HG03442 (cell line): ENCODE results near the gene SDHB.

Source experiments
- ATAC-seq: cut with Tn5 transposase; IDR thresholded peaks from one replicate; pipeline ENCODE4 v1.9.1; 2021; ENCODE audit warnings: mild to moderate bottlenecking, moderate library complexity; ENCODE audit not compliant: unreplicated experiment

Gene SDHB

DNA sequence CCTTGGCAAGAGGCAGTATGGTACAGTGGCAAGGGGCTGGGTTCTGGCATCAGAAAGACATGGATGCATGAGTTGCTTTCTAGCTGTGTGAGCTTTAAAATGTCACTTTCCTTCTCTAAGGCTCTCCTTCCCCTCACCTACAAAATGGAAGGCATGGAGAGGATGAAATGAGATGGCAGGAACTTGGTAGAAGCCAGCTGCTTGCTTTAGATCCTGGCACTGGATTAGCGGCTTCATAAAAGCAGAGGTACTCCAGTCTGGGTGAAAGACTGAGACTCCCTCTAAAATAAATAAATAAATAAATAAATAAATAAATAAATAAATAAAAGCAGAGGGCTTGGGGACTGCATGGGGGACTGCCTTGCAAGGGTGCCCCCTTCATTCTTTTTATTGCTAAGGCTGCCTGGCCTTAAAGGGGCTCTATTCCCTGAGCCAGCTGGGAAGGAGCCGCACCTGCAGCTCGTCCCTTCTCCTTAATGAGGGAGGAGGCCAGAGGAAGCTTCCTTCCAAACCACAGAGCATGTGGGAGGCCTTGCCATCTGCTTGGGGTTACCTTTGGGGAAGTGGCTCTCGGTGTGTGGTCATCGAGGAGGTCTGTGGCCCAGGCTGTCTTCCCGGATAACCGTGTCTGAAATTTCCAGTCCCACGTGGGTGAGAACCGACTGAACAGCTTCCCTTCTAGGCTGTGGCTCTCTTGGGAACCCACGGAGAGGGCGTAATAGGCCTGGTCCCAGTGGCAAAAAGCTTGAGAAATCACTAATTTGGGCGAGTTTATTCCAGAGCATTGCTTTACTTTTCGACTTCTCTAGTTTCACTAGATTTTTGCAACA lies 40.1 kb downstream of the SDHB start:
- no peak for ATAC-seq

DNA sequence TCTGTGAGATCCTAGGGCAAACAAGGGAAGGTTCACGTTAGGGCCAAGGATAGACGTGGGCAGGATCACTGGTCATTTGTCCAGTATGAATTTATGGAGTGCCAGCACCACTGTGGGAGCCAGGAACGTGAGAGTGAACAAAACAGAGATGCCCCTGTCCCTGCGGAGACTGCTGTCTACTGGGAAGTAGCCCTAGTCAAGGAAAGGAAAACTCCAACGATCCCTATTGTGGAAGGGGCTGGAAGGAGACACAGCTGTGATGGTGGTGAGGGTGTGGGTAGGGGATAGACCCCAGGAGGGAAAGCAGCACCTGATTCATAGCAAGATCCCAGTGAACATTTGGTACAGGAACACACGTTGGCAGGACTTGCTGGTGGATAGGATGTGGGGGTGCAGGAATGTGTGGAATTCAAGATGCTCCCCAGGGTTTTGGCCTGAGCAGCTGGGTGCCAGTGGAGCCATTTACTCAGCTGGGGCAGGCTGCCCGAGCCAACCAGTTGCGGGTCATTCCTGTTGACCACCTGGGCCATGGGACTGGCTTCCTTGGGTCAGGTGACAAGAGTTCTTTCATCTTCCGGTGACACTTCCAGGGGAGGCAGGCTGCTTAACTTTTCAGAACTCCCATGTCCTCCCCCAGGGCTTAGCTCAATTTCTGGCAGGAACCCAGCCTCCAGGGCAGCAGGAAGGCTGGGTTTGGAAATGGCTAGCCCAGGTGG lies 40.9 kb downstream of the SDHB start:
- ATAC-seq, result no peak

DNA sequence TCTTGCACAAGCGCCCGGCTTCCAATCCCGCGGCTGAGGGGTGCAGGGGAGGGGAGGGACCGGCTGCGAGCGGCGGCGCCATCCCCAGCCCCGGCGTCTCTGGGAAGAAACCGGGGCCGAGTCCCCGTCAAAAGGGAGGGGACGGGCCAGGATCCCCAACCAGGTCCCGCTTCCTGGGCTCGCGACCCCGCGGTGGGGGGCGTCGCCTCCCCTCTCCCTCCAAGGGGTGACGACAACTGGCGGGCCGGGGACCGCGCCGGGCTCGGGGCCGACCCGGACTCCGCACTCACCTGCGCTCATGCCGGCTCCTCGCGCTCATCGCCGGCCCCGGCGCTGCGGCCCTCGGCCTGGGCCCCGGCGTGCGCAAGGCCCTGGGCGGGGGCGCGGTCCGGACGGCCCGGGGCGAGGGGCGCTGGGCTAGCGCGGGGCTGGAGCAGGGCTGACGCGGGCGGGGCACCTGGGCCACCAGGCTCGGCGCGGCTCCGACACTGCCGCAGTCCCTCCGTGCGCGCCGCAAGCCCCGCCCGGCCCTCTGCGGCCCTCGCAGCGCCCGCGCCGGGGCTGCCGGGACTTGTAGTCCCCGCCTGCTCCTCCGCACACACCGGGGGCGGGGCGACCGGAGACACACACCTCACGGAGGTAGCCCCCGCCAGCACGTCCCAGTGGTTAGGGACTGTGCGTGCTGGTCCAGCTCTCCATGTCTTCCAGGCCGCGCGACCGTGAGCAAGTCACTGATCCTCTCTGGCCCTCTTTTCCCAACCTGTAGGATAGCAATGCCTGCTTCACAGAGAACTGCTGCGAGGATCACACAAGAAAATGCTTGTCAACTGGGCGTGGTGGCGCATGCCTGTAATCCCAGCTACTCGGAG lies 42.2 kb downstream of the SDHB start, which contains the start of gene ATP13A2:
ATP13A2 (minus strand) TSS at position 490 of the 869 bp plus-strand sequence; CDS start at position 300, 190 bp downstream.
- ATAC-seq, result peak; percentile 84

DNA sequence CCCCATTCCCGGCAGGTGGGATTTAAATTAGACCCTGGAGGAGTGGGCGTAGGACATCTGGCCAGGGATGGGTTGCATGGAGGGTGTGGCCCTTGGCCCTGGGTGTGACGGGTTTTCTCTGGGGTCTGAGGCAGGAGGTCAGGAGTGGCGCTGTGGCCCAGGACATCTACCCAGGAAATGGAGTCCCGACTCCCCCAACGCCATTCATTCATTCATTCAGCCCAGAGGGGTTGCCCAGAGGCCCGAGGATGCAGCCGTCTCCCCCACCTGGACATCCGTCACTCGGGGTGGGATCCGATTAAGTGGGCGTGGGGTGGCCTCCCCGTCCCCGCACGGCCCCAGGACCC lies 42.8 kb downstream of the SDHB start:
- ATAC-seq, result no peak

DNA sequence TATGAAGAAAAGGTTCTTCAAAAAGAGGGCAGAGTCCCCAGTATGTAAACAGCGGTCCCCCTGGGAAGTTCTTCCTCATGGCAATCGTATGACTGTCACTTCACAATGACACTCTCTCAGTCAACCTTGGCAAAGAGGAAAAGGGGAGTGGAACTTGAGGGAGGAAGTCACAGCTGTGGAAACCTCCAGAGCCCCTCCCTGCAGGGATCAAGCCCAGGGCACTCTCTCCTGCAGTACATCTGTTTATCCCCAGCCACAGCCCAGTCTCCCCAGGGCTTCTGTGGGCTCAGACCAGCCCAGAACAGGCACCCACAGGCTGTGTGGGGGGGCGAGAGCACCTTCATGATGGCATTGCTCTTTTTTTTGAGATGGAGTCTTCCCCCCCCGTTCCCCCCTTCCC lies 44.1 kb downstream of the SDHB start:
- ATAC-seq, result no peak

DNA sequence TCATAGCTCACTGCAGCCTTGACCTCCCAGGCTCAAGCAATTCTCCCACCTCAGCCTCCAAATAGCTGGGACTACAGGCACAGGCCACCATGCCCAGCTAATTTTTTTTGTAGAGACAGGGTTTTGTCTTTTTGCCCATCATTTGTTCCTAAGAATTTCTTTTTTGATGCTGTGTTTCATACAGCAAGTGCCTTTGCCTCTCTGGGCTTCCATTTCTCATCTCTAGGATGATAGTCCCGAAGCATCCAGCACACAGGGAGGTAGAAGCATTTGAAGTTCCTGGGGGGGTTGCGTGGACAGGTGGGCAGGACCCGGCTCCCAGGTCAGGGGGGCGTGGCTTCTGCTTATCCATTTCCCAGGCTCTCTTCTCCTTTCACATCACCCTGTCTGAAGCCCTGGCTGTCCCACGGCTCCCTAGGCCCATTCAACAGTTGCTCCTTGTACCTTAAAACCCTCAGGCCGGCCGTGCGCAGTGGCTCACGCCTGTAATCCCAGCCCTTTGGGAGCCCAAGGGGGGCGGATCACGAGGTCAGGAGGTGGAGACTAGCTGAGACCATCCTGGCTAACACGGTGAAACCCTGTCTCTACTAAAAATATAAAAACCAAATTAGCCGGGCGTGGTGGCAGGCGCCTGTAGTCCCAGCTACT lies 45.5 kb downstream of the SDHB start:
- ATAC-seq, result no peak

DNA sequence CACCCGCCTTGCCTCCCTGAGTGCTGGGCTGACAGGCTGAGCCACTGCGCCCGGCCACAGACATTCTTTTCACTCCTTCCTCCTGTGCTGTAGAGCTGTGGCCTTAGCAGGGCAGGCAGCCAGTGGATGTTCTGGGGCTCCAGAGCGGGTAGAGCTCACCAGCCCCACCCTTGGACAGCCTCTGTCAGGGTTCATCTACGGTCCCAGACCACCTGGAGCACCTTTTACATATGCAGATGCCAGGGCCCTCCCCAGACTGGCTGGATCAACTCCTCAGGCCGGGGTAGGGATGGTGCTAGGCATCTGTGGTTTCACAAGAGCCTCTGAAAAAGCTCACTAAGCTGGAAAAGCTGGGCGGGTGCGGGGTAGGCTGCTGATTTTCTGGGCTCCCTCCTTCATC lies 46.7 kb downstream of the SDHB start:
- ATAC-seq, result no peak

DNA sequence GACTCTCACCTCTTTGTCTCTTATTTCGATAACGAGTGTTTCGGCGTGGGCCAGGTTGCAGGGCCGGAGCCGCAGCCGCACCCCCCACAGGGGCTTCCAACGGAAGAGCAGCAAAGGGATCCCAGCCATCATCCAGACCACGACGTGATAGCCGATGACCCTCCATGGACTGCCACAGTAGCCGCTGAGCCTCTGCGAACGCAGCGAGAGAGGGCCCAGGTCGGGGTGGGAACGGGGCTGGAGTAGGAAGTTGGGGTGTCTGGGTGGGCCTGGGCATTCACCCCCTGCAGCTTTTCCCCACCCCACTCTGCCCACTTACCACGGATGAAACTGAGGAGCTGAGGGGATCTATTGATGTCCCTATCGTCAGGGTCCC lies 48.5 kb downstream of the SDHB start:
- ATAC-seq, result no peak

DNA sequence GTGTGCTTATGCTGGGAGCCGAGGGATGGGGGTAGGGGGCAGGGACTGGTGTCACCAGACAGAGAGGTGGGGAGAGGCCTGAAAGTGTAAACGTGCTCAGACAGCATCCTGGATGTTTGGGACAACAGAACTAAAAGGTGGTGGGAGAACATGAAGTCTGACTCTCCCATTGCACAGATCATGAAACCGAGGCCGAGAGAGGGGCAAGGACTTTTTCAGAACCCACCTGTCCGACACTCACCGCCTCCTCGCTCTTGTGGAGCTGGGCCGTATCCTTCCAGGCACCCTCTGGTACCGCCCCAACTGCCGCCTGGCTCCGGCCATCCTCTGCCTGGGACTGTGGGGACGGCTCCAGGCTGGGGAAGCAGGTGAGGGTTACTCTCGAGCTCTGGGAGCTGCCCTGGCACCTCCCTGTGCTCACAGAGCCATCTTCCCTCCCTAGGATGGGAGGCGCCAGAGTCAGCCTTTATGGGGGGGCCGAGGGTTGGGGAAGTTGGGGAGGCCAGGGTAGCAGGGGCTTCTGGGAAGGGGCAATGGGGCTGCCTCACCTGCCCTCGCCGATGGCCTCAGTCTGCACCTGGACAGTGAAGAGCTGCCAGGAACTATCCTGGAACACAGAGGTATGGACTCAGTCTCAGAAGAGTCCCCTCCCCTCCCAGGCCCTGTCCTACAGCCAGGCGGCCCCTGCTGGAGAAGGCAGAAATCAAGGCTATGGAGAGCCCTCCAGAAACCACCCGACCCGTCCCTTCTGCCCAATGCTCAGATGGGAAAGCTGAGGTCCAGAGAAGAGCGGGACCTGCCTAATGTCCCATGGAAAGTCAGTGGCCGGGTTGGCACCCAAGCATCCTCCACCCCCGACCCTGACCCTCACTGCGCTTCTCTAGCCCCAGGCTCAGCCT lies 49.1 kb downstream of the SDHB start:
- ATAC-seq, result no peak

DNA sequence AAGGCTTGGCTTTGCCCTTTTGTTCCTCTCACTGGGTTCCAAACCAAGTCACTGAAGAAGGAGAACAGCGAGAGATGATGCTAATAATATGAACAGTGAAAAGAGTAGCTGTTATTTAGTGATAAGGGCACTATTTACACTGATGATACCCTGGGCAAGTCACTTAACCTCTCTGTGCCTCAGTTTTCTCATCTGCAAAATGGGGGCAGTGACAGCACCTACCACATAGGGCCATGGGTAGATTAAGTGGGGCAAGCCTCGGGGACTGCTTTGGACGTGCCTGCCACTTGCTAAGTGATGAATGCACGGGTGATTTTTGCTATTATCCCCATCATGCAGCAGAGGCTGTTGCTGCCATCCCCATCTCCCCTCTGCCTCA lies 51.3 kb downstream of the SDHB start:
- no peak for ATAC-seq

DNA sequence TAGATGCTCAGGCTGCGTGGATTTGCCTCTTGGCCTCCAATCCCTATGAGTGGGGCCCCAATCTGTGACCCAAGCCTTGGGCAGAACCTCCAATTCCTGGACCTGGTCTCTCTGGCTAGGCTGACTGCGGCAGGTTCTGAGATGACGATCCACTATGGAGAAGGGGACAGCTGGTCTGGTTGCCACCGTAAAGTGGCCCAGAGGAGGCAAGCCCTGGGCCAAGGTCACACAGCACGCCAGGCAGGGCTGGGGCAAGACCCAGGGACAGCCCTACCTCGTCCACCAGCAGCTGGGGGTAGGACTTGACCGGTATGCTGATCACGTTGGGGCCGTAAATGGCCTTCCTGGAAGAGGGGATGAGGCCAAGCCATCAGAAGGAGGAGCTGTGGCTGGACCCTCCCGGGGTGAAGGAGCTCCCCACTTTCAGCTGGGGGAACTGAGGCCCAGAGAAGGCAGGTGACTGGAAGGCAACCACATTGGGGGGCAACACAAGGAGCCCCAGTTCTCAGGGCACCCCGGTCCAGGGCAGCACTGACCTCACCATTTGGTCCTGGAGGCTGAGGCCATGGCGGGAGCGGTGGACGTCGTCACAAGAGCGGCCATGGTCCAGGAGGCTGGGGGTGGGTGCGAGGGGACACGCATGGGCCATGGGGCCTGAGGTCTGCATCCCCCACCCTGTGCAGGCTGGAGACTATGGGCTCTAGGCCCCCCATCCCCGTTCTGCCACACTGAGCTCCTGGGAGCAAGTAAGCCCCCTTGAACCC lies 51.9 kb downstream of the SDHB start:
- ATAC-seq, result no peak

DNA sequence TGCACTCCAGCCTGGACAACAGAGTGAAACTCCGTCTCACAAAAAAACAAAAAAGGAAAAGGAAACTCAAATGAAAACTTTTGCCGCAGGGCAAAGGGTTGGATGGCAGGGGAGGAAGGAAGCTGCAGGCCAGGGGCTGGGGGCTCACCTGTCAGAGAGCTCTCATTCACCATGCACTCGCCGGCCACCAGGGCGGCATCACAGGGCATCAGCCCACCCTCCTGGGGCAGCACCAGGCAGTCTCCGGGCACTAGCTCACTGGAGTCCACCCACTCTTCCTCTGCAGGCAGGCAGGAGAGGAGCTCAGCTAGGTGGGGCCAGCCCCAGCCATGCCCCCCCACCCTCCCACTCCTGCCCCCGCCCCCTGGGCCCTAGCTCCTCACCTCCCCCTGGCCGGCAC lies 54.0 kb downstream of the SDHB start:
- no peak for ATAC-seq

DNA sequence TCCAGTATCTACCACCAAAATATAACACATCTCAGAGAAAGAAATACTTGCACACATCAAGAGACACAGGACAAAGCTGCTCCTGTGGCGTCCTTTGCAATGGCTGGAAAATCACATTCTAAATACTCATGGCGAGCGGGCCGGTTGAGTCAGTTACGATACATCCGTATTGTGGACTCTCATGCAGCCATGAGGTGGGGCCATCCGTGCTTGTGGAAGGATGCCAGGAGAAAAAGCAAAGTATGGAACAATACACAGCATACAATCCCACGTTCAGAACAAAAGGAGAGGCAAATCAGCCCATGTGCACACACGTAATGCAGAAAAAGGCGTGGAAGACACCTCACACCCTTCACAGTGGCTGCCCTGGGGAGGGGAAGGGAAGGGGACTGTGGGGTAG lies 55.2 kb downstream of the SDHB start:
- no peak for ATAC-seq

DNA sequence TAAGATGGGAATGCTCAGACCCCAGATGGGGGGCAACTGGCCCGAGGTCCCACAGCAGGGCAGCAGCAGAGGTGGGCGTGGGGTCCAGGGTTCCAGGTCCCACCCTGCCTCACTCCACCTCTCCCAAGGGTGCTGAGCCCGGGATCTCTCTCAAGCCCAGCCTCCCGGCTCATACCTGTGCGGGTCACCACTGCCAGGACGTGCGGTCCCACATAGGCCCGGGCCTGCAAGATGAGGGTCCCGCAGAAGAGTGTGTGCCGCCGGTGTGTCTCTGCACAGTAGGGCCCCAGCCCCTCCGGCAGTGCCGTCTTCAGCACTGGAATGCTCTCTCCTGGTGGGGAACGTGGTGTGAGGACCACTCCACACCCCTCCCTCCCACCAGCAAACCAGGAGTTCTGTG lies 57.0 kb downstream of the SDHB start:
- ATAC-seq, result no peak

DNA sequence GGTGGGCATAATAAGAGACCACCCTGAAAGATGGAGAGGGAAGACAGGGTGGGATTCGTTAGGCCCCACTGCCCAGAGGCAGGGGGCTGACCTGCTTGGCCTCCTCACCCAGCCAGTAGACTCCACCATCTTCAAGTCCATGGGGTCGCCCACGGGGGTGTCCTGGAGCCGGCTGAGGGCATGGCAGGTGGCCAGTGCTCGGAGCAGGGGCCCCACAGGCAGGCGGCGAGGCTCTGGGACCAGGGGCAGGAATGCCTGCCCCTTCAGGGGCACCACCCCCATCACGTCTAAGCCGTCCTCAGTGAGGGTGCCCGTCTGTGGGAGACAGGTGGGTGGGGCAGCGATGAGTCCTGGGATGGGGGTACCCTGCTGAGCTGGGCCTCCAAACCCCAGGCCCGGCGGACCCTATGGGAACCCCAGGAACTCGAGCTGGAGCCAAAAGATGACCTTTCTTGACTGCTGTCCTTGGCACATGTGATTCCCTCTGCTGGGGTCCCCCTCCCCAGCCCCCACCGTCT lies 60.3 kb downstream of the SDHB start:
- ATAC-seq, result no peak

DNA sequence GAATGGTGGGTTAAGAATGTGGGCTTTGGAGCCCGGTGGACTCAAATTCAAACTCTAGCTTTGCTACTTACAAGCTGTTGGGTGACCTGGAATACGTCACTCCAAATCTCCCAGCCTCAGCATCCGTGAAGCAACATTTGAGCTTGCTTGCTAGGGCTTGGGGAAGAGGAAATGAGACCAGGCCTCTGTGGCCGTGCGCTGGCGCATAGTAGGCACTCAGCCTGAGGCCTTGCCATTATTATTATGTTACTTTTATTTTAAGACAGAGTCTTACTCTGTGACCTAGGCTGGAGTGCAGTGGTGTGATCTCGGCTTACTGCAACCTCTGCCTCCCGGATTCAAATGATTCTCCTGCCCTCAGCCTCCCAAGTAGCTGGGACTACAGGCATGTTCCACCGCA lies 61.2 kb downstream of the SDHB start:
- ATAC-seq, result no peak

DNA sequence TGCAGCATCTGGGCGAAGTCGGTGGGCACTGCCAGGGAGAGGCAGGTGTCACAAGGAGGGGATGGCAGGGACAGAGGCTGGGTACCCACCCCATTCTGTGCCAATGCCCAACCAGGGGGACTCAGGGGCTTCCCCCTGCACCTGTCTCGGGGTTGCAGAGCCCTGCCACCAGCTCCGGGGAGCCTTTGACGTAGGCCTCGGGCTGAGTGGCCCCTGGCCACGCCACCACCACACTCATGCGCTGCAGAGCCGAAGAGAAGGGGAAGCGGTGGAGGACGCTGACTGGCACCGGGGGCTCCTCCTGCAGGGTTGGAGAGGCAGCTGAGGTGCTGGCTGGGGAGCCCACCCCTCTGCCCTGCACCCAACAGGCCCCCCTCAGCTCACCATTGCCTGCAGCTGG lies 61.7 kb downstream of the SDHB start:
- no peak for ATAC-seq

DNA sequence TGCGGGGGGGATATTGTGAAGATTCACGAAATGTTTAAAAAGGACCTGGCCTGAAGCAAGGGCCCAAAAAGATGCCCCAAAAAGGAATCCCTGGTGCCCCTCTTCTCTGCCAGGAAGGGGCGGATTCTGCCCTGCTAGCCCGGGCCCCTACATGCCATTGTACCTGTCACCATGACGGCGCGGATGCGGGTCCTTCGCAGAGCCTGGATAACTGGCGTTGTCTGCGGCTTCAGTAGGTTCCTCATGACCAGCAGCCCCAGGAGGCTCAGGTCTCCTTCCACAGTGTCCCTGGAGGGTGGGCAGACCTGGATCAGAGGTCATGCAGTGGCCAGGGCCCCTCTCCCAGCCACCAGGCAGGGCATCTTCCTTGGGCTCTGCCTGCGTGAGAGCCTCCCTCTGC lies 62.3 kb downstream of the SDHB start:
- ATAC-seq, result no peak
